ENCODE results near the gene UNKL.

- TF ChIP-seq CTCF (IDR thresholded peaks at IDR 0.05; ENCODE audit: low read length): no peak
- no peak for TF ChIP-seq EZH2 (IDR thresholded peaks at IDR 0.05; ENCODE audit: borderline replicate concordance, low read length)
These were observed 23.9 kb upstream of the UNKL start for GRCh38 chr16:1438229-1439057.

Measured in OCI-LY1 (cell line).